Measurements from ENCODE around the gene STOX2. TPM values are rescaled to one million over a fixed set of nuclear protein-coding genes. Genes with fewer than 3 reads are reported as not detected.

STOX2 gene
- polyA plus RNA-seq, 1 experiment: 2.4 TPM

DNA sequence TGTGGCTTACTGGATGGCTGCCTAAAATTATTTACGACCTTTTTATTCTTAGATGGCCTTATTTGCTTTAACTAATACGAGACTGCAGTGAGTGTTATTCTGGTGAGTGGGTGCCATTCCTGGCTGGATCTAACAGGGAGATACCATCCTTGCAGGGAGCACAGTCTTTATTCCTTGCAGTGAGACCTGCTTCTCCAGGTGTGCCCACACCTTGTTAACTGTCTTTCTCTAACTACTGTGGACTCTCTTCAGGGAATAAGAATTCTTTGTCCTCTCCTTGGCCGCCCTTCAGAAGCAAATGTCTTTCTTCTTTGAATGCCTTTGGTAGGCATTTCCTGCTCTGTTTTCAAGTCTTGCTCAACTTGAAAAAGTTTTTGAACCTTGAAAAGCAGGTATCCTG, 34.1 kb upstream of the STOX2 start:
- no peak for DNase-seq (ENCODE audit: low read depth, low spot score)
- POLR2A ChIA-PET: no interaction called here
- Histone ChIP-seq H3K27me3 (ENCODE audit: control insufficient read depth, insufficient read depth, low read length) (no peaks in the 10 kb centered on the region), H3K4me3 (ENCODE audit: low read depth, low read length) (no peak overlapping the region), H3K9me3 (ENCODE audit: control insufficient read depth, insufficient read depth, low read length) (no peaks in the 10 kb centered on the region), H3K27ac (ENCODE audit: low read depth, low read length) (no peak overlapping the region)
- CTCF ChIA-PET: no interaction called here
- TF ChIP-seq, protein P1, sequence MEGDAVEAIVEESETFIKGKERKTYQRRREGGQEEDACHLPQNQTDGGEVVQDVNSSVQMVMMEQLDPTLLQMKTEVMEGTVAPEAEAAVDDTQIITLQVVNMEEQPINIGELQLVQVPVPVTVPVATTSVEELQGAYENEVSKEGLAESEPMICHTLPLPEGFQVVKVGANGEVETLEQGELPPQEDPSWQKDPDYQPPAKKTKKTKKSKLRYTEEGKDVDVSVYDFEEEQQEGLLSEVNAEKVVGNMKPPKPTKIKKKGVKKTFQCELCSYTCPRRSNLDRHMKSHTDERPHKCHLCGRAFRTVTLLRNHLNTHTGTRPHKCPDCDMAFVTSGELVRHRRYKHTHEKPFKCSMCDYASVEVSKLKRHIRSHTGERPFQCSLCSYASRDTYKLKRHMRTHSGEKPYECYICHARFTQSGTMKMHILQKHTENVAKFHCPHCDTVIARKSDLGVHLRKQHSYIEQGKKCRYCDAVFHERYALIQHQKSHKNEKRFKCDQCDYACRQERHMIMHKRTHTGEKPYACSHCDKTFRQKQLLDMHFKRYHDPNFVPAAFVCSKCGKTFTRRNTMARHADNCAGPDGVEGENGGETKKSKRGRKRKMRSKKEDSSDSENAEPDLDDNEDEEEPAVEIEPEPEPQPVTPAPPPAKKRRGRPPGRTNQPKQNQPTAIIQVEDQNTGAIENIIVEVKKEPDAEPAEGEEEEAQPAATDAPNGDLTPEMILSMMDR (IDR thresholded peaks at IDR 0.05; ENCODE audit: low read depth, low read length): no peak

DNA sequence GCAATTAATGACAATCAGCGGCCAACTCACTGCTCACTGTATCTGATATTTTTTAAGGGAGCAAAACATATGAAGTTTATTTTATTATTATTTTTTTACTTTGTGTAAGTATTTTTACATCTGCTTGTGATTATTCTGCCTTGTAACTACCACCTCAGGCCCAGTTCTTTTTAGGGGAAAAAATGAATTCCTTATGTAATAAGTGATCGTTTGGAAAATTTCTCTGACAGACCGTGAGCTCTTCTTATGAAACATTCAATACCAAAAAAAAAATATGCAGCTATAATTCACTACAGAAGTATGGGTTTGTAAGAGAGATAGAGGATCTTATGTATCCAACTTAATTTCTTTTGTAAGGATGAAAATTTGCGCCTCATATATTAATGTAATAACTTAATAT, 33.5 kb upstream of the STOX2 start:
- Histone ChIP-seq H3K27me3 (ENCODE audit: control insufficient read depth, insufficient read depth, low read length) (no peaks in the 10 kb centered on the region), H3K9me3 (ENCODE audit: control insufficient read depth, insufficient read depth, low read length) (no peaks in the 10 kb centered on the region), H3K27ac (ENCODE audit: low read depth, low read length) (no peak overlapping the region), H3K4me3 (ENCODE audit: low read depth, low read length) (no peak overlapping the region)
- DNase-seq (ENCODE audit: low read depth, low spot score): no peak
- CTCF ChIA-PET: no interaction called here
- TF ChIP-seq, protein P1 (IDR thresholded peaks at IDR 0.05; ENCODE audit: low read depth, low read length): no peak
- POLR2A ChIA-PET: no interaction called here

DNA sequence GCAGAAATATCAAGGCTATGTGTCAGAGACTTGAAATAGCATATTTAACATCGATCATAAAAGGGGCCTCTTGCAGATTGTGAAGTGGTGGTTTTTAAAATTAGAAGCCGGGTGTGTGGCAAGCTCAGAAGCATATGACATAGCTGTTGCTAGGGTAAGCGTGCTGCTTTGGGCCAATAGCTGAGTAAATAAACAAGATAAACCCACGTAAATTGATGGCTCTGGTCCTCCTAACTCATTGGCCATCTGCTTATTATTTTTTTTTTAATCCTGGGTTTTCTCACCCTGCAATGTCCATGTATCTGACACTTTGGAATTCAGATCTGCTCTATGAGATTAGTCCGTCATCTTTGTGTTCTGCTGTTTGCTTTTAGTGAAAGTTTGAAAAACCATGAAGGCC, 32.6 kb upstream of the STOX2 start:
- no peak for DNase-seq (ENCODE audit: low read depth, low spot score)
- ChIA-PET CTCF (interaction anchor here (0.9 kb wide), 1 partner anchor 69 kb away, joined by 4 read pairs; no protein-coding TSS in a partner anchor), POLR2A (no interaction called here)
- Histone ChIP-seq H3K27ac (ENCODE audit: low read depth, low read length) (no peak overlapping the region), H3K4me3 (ENCODE audit: low read depth, low read length) (no peak overlapping the region), H3K27me3 (ENCODE audit: control insufficient read depth, insufficient read depth, low read length) (no peaks in the 10 kb centered on the region), H3K9me3 (ENCODE audit: control insufficient read depth, insufficient read depth, low read length) (no peaks in the 10 kb centered on the region)
- TF ChIP-seq, protein P1 (IDR thresholded peaks at IDR 0.05; ENCODE audit: low read depth, low read length): no peak

DNA sequence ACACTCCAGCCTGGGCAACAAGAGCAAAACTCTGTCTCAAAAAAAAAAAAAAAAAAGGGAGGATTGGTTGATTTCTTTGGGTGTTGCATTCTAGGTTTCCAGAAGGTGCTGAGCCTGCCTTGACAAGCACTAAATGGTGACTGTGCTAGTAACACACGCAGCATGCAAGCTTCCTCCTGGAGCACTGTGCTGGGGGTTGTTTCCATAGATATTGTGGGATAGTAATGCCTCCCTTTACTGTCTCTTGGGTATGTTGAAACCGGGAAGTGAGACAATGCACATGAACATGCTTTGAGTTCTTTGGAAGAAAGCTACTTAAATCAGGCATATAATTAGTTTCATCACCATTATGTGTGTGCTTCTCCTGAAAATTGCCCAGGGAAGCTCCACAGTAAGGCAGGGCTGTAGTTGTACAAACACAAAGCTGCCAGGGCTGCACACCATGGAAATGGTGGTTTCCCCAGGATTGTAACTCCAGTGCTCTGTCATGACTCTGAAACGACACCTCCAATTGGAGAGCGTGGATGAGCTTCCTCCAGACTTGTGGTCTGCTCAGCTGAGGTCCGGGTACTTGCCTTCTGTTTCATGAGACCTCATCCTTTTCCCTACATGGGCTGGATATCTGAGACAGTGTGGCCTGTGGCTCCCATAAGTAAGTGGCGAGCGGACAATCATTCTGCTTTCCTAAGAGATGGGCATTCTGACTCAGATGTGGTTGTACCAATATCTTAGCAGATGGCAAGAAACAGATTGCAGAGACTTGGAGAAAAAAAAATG, 31.5 kb upstream of the STOX2 start:
- no peaks in the 10 kb centered on the region for H3K9me3 ChIP-seq (ENCODE audit: control insufficient read depth, insufficient read depth, low read length)
- H3K27me3 ChIP-seq (ENCODE audit: control insufficient read depth, insufficient read depth, low read length): no peaks in the 10 kb centered on the region
- H3K4me3 ChIP-seq (ENCODE audit: low read depth, low read length): no peak overlapping the region
- TF ChIP-seq, protein P1 (IDR thresholded peaks at IDR 0.05; ENCODE audit: low read depth, low read length): no peak
- POLR2A ChIA-PET: no interaction called here
- H3K27ac ChIP-seq (ENCODE audit: low read depth, low read length): no peak overlapping the region
- DNase-seq (ENCODE audit: low read depth, low spot score): no peak
- CTCF ChIA-PET: interaction anchor here (0.9 kb wide), 1 partner anchor 68 kb away, joined by 4 read pairs; no protein-coding TSS in a partner anchor

DNA sequence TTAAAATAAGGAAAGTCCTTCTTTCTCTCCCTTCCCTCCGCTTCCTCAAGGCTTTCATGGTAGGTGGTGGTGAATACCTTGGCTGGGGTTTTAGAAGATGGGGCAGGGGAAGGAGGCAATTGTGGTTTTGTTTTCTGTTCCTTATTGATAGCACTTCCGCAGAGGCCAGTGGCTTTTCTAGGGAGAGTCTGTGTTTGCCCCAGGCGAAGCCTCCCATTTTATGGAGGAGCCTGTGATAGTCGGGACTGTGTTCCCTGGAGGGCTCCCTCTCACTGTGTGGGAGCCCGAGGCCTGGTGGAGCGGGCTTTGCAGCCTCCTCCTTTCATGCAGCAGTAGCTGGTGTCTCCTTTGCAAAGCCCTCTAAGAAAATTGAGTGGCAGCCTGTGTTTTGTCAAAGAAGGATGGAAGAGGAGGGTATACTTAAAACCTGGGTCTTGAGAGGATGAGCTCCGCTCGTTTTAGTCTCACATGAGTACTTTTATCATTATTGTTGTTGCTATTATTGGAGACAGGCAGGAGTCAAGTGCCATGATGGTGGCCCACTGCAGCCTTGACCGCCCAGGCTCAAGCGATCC, 29.8 kb upstream of the STOX2 start:
- POLR2A ChIA-PET: no interaction called here
- TF ChIP-seq, protein P1 (IDR thresholded peaks at IDR 0.05; ENCODE audit: low read depth, low read length): no peak
- DNase-seq (ENCODE audit: low read depth, low spot score): no peak
- no peak overlapping the region for H3K4me3 ChIP-seq (ENCODE audit: low read depth, low read length)
- no peaks in the 10 kb centered on the region for H3K9me3 ChIP-seq (ENCODE audit: control insufficient read depth, insufficient read depth, low read length)
- no peak overlapping the region for H3K27ac ChIP-seq (ENCODE audit: low read depth, low read length)
- CTCF ChIA-PET: interaction anchor here (1.2 to 1.4 kb wide), 3 partner anchors 35 to 388 kb away, joined by 3 to 5 read pairs (median 3); no protein-coding TSS in a partner anchor
- H3K27me3 ChIP-seq (ENCODE audit: control insufficient read depth, insufficient read depth, low read length): no peaks in the 10 kb centered on the region
